Esophagus muscularis mucosa (tissue), 4 donors: ENCODE measurements around the gene NR1I3. TPM values are rescaled to one million over a fixed set of nuclear protein-coding genes. Genes with fewer than 3 reads are reported as not detected.
"Not testable (repeated sequence)": the region's sequence is repeated elsewhere in the genome, so short reads cannot be mapped to it uniquely, and the experiment has no call there.

ENCODE experiments used
- DNase-seq: peaks from one replicate; pipeline ENCODE4 v3.0.0-alpha.2; 2017; ENCODE audit errors: extremely low spot score
- H3K27ac ChIP-seq, 4 donors: fragments of 200-600 bp; sonication (generic); replicated peaks in 1 of 4; 1 replicate in 3 of 4; 2 replicates in 1 of 4; pipeline ENCODE4 v1.5.1; 2016 to 2019; ENCODE audit warnings: mild to moderate bottlenecking in 1 of 4
- H3K27me3 ChIP-seq, 4 donors: fragments of 200-600 bp; sonication (generic); one replicate each; pipeline versions ENCODE4 v1.5.1 to v1.6.0; 2016 to 2019
- H3K36me3 ChIP-seq, 4 donors: fragments of 200-600 bp; sonication (generic); one replicate each; pipeline ENCODE4 v1.5.1; 2016 to 2019
- H3K4me1 ChIP-seq, 4 donors: fragments of 200-600 bp; sonication (generic); one replicate each; pipeline ENCODE4 v1.5.1; 2016 to 2019
- H3K4me3 ChIP-seq, 4 donors: fragments of 200-600 bp; sonication (generic); 1 replicate in 2 of 4; 2 replicates in 2 of 4; pipeline ENCODE4 v1.5.1; 2016 to 2019; ENCODE audit warnings: mild to moderate bottlenecking in 4 of 4, moderate library complexity in 1 of 4
- H3K9me3 ChIP-seq, 4 donors: fragments of 200-600 bp; sonication (generic); 1 replicate in 3 of 4; 2 replicates in 1 of 4; pipeline ENCODE4 v1.5.1; 2016 to 2019
- CTCF ChIP-seq, 3 experiments: fragments of 200-600 bp in 2 of 3; fragments of 450-650 bp in 1 of 3; sonication (generic) in 2 of 3; IDR thresholded peaks; one replicate each; pipeline ENCODE4 v1.5.1; 2017 to 2019; ENCODE audit warnings: antibody characterized with exemption in 3 of 3, mild to moderate bottlenecking in 2 of 3, moderate library complexity in 1 of 3
- EP300 ChIP-seq: sonication (generic); formaldehyde crosslinking; IDR thresholded peaks from one replicate; pipeline ENCODE4 v1.6.1; 2017; ENCODE audit warnings: antibody characterized with exemption
- POLR2A ChIP-seq: fragments of 450-650 bp; IDR thresholded peaks from one replicate; pipeline ENCODE4 v1.6.1; 2017; ENCODE audit warnings: antibody characterized with exemption, moderate library complexity, mild to moderate bottlenecking, low read depth
- POLR2AphosphoS5 ChIP-seq, 2 donors: sonication (generic); formaldehyde crosslinking; IDR thresholded peaks; one replicate each; pipeline ENCODE4 v1.6.1; 2017; ENCODE audit warnings: antibody characterized with exemption in 2 of 2
- WGBS: methylation state at CpG from one replicate; pipeline ENCODE4 v1.1.5; 2018; 5-methylcytosine and 5-hydroxymethylcytosine counted together
- intact Hi-C: fragments of 100-400 bp; cut with DNase I; formaldehyde crosslinking; loops from one replicate; pipeline ENCODE4 v1.15.1; 2023
- total RNA-seq, 4 donors: library from RNA; depleted of rRNA; stranded (reverse); fragments of >200 nt; gene quantifications; one replicate each; pipeline versions ENCODE4 v1.1.0 to v1.2.1, GENCODE V29; 2016

NR1I3 gene
- total RNA-seq, 4 donors from 2014 or later = not detected

- no peaks in the 10 kb centered on the region for H3K36me3 ChIP-seq
- WGBS = 79% methylated on average over 7 of the region's 7 CpGs
- no peaks in the 10 kb centered on the region for H3K4me1 ChIP-seq
- intact Hi-C loops = no loop called here
- no peaks in the 10 kb centered on the region for H3K9me3 ChIP-seq
- no peaks in the 10 kb centered on the region for H3K27me3 ChIP-seq
- no peak overlapping the region for H3K4me3 ChIP-seq
- TF ChIP-seq EP300 (no peak), CTCF (IDR thresholded peaks at IDR 0.05) (no peak), POLR2AphosphoS5 (IDR thresholded peaks at IDR 0.05) (no peak), POLR2A (no peak)
- no peak overlapping the region for H3K27ac ChIP-seq
- DNase-seq = no peak
Measured at GRCh38 chr1:161250829-161251228, 12.8 kb upstream of the NR1I3 start.

GRCh38 chr1:161250100-161250499, 12.1 kb upstream of the NR1I3 start:
- not testable (repeated sequence) for H3K9me3 ChIP-seq
- 86% methylated on average over 5 of the region's 5 CpGs for WGBS

GRCh38 chr1:161244888-161245287, 6.9 kb upstream of the NR1I3 start:
- intact Hi-C loops = loop anchor here (5.0 kb wide), 1 partner anchor 37 kb away; no protein-coding TSS in a partner anchor
- H3K27ac ChIP-seq = no peak overlapping the region
- H3K36me3 ChIP-seq = no peaks in the 10 kb centered on the region
- H3K9me3 ChIP-seq = no peaks in the 10 kb centered on the region
- TF ChIP-seq CTCF (IDR thresholded peaks at IDR 0.05) = no peak
- no peak for TF ChIP-seq POLR2AphosphoS5 (IDR thresholded peaks at IDR 0.05)
- TF ChIP-seq EP300 = no peak
- TF ChIP-seq POLR2A = no peak
- H3K4me1 ChIP-seq = no peaks in the 10 kb centered on the region
- DNase-seq = no peak
- no peaks in the 10 kb centered on the region for H3K27me3 ChIP-seq
- H3K4me3 ChIP-seq = no peak overlapping the region
- WGBS = 97% methylated on average over 4 of the region's 4 CpGs

More at GRCh38 chr1:161250100-161250499, 12.1 kb upstream of the NR1I3 start:
- H3K4me3 ChIP-seq, H3K27ac ChIP-seq, H3K36me3 ChIP-seq, DNase-seq, H3K27me3 ChIP-seq, H3K4me1 ChIP-seq, intact Hi-C loops: not testable (repeated sequence)

- TF ChIP-seq EP300 (no peak), POLR2AphosphoS5 (IDR thresholded peaks at IDR 0.05) (no peak), POLR2A (no peak), CTCF (IDR thresholded peaks at IDR 0.05) (no peak)
- Histone ChIP-seq H3K36me3 (no peaks in the 10 kb centered on the region), H3K9me3 (no peaks in the 10 kb centered on the region), H3K4me1 (no peaks in the 10 kb centered on the region), H3K4me3 (no peak overlapping the region), H3K27ac (no peak overlapping the region), H3K27me3 (no peaks in the 10 kb centered on the region)
- intact Hi-C loops = loop anchor here (5.0 kb wide), 1 partner anchor 40 kb away; no protein-coding TSS in a partner anchor
- 78% methylated on average over 2 of the region's 2 CpGs for WGBS
- DNase-seq = no peak
Measured at GRCh38 chr1:161242313-161242712, 4.3 kb upstream of the NR1I3 start.

GRCh38 chr1:161241682-161242081, 3.7 kb upstream of the NR1I3 start:
- WGBS = 69% methylated on average over 3 of the region's 3 CpGs
- intact Hi-C loops = loop anchor here (5.0 kb wide), 1 partner anchor 41 kb away; no protein-coding TSS in a partner anchor
- no peaks in the 10 kb centered on the region for H3K27me3 ChIP-seq
- H3K36me3 ChIP-seq = no peaks in the 10 kb centered on the region
- H3K9me3 ChIP-seq = no peaks in the 10 kb centered on the region
- H3K4me1 ChIP-seq = no peaks in the 10 kb centered on the region
- DNase-seq = no peak
- H3K27ac ChIP-seq = no peak overlapping the region
- no peak for TF ChIP-seq EP300
- no peak for TF ChIP-seq POLR2AphosphoS5 (IDR thresholded peaks at IDR 0.05)
- TF ChIP-seq CTCF (IDR thresholded peaks at IDR 0.05) = no peak
- no peak for TF ChIP-seq POLR2A
- H3K4me3 ChIP-seq = no peak overlapping the region
